KG1 (cell line): ENCODE measurements around the gene OR12D2.
"Not testable (repeated sequence)": the region's sequence is repeated elsewhere in the genome, so short reads cannot be mapped to it uniquely, and the experiment has no call there.

Experiments used
- DNase-seq: peaks from one replicate; lab custom pipeline; 2025; lab: John Stamatoyannopoulos, UW

The OR12D2 gene

GRCh38 chr6:29395331-29395730 lies at the start of gene OR12D2:
Gene OR12D2 (plus strand): TSS chr6:29395631. CDS start chr6:29396700, 1,069 bp downstream.
- no peak for DNase-seq

GRCh38 chr6:29349348-29349747 lies 46.1 kb upstream of the OR12D2 start:
- DNase-seq: not testable (repeated sequence)

- DNase-seq: no peak
Observed at GRCh38 chr6:29354980-29355379, 40.5 kb upstream of the OR12D2 start.

GRCh38 chr6:29355603-29356002 lies 39.8 kb upstream of the OR12D2 start:
- DNase-seq: no peak

GRCh38 chr6:29368765-29369164 lies 26.7 kb upstream of the OR12D2 start, which contains the start of gene OR5V1:
Gene OR5V1 (minus strand): TSS chr6:29368865. CDS start chr6:29356195, 12,670 bp downstream.
- no peak for DNase-seq

- DNase-seq: no peak
Observed at GRCh38 chr6:29375191-29375590, 20.2 kb upstream of the OR12D2 start, which contains the start of gene OR12D3. Gene OR12D3 (minus strand): TSS chr6:29375291. CDS start chr6:29375287, 4 bp downstream.

- DNase-seq: no peak
Observed at GRCh38 chr6:29376003-29376402, 19.4 kb upstream of the OR12D2 start.

GRCh38 chr6:29388533-29388932 lies 6.9 kb upstream of the OR12D2 start:
- no peak for DNase-seq

- DNase-seq: no peak
Observed at GRCh38 chr6:29399525-29399924, 4.1 kb downstream of the OR12D2 start.

GRCh38 chr6:29403801-29404200 lies 8.4 kb downstream of the OR12D2 start:
- DNase-seq: no peak

GRCh38 chr6:29414588-29414987 lies 19.2 kb downstream of the OR12D2 start, which contains the start of gene OR12D1:
Gene OR12D1 (plus strand): TSS chr6:29414928.
- no peak for DNase-seq

- DNase-seq: no peak
Observed at GRCh38 chr6:29419516-29419915, 24.1 kb downstream of the OR12D2 start.

- DNase-seq: no peak
Observed at GRCh38 chr6:29424168-29424567, 28.7 kb downstream of the OR12D2 start.

- DNase-seq: no peak
Observed at GRCh38 chr6:29424575-29424974, 29.1 kb downstream of the OR12D2 start.

- no peak for DNase-seq
Observed at GRCh38 chr6:29425075-29425474, 29.6 kb downstream of the OR12D2 start.

GRCh38 chr6:29426654-29427053 lies 31.2 kb downstream of the OR12D2 start:
- DNase-seq: no peak

GRCh38 chr6:29436730-29437129 lies 41.3 kb downstream of the OR12D2 start:
- DNase-seq: not testable (repeated sequence)

- no peak for DNase-seq
Observed at GRCh38 chr6:29439006-29439405, 43.6 kb downstream of the OR12D2 start, which contains the start of gene OR10C1. Gene OR10C1 (plus strand): TSS chr6:29439306. CDS start chr6:29440016, 710 bp downstream.

GRCh38 chr6:29442719-29443118 lies 47.3 kb downstream of the OR12D2 start:
- DNase-seq: no peak

GRCh38 chr6:29444031-29444430 lies 48.6 kb downstream of the OR12D2 start:
- DNase-seq: not testable (repeated sequence)
